CD4-positive, alpha-beta T cell treated with Interleukin-17A for 4 hours (primary cell): ENCODE data around the gene TMEM273.

Experiments
- DNase-seq: peaks from one replicate; pipeline ENCODE4 v3.0.0-alpha.2; 2020; ENCODE audit warnings: mixed read lengths

TMEM273 gene

GRCh38 chr10:49162761-49163310, 25.4 kb downstream of the TMEM273 start:
- no peak for DNase-seq

- no peak for DNase-seq
Observed at GRCh38 chr10:49162063-49162462, 26.1 kb downstream of the TMEM273 start.

DNA sequence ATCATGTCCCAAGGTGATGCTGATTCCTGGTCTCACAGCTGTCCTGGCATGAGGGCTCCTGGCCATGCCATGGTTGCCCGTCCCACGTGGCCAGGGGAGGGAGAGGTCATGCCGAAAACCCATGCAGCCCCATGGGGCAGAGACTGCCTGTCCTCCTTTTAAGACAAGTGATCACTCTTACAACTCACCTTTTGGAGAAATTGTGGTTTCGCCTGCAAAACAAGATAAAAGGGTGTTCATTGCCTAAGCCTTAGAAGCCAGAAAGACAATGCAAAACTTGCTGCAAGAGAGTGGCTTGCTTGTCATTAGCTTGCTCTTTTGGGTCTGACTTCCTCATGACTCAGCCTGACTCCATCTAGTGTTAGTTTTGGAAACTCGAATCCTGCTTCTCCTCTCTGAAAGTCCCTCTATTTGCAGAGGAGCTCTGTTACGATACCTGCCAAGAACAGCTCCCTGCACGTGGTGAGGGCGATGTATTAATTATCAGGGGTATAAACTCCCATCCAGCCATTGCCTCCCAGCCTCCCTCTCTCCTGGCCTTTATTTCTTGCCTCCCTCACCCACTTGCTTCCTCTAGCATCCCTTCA, 26.7 kb downstream of the TMEM273 start:
- no peak for DNase-seq

DNA sequence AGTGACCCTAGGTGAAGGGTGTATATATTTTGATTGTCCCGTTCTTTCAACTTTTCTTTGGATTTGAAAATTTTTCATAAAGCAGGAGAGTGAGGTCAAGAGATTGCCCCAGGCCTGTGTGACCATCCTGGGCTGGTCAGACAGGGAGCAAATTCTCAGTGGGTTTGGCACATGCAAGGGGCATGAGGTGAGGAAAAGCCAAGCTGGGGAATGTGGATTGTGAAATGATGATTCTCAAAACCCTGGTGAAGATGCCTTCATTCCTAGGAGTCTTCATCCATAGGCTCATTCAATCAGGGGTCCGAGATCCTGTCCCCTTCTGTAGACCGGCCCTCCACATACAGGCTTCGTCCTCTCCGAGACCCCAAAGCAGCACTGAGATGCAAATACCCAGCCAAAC, 27.4 kb downstream of the TMEM273 start:
- DNase-seq: no peak

DNA sequence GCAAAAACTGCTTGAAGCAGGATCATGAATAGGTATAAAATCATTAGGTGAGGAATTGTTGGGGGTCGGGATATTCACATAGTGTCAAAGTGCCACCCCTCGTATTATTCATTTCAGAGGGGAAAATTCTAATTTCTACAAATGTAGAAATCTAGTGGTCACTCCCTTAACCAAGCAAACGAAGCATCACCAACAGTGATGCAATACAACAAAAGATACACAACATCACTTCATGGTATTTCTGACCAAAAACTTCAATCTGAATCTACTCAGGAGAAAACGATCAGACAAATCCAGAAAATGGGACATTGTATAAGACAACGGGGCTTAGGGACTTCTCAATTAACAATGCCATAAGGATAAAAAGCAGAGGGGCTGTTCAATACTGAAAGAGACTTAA, 28.1 kb downstream of the TMEM273 start:
- DNase-seq: no peak

DNA sequence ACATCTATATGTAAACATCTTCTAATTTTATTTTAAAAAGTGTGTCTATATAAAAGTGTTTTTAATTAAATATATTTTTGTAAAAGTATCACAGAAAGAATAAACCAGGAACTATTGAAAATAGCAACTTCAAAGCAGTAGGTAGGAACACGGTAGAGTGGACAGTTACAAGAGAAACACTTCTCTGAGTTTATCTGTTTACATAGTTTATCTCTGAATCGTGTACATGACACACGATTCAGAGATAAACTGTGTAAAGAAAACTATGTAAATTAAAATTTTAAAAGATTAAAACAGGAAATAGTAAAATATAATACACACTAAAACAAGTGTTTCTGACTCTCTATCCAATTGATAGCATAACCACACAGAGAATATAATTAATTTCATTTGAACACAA, 29.3 kb downstream of the TMEM273 start:
- no peak for DNase-seq

GRCh38 chr10:49158404-49158803, 29.8 kb downstream of the TMEM273 start:
- DNase-seq: no peak

DNA sequence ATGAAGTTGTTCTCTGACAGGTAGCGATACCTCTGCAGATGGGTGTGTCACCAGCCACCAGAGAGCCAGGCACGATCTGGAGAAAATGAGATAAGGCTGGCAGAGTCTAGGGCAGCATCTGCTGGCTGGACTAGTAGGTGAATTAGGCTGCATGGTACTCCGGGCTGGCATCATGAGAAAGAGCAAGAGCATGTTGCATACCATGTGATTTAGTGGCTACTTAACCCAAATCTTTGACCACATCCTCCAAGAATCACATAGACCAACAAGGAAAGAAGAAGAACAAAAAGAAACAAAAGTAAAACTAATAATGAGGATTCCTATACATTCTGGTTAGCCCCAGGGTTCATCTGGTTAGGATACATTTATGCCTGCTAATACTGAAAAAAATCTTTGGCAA, 31.0 kb downstream of the TMEM273 start:
- DNase-seq: no peak

DNA sequence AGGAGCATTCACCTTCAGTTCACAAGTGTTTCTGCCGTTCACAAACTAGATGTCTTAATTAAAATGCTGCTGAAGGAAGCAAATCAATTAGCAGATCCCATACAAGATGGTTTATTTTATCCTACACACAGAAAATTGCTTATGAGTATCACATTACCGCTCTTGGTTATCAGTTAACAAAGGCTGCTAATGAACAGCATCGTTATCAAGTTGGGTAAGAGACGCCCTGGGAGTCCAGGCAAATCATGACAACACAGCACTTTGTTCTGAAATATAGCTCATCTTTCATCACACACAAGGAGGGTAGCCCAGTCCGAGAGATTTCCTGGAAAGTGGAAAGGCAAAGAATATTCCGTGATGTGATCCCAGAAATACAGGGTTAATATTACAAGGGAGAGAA, 33.5 kb downstream of the TMEM273 start:
- no peak for DNase-seq

- DNase-seq: no peak
Observed at GRCh38 chr10:49153971-49154370, 34.2 kb downstream of the TMEM273 start.

DNA sequence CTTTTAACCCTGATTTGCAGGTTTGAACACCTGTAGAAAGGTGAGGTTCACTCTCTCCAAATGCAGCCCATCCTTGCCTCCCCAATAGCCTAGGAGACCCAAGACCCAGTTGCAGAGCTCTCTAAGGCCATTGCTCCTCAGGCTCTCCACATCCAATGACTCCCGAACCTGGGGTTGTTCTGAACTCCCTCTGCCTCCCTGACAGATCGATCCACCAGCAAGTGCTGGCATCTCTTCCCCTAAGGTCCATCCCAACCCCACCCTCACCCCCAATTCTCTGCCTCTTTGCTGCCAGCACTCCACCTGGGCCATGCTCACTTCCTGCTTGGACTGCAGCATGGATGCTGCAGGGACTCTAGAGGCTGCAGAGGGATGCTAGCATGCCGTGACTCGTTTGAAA, 35.1 kb downstream of the TMEM273 start:
- no peak for DNase-seq

GRCh38 chr10:49152663-49153062, 35.5 kb downstream of the TMEM273 start:
- DNase-seq: no peak

- DNase-seq: no peak
Observed at GRCh38 chr10:49152037-49152436, 36.2 kb downstream of the TMEM273 start.

- DNase-seq: no peak
Observed at GRCh38 chr10:49151481-49151880, 36.7 kb downstream of the TMEM273 start.

DNA sequence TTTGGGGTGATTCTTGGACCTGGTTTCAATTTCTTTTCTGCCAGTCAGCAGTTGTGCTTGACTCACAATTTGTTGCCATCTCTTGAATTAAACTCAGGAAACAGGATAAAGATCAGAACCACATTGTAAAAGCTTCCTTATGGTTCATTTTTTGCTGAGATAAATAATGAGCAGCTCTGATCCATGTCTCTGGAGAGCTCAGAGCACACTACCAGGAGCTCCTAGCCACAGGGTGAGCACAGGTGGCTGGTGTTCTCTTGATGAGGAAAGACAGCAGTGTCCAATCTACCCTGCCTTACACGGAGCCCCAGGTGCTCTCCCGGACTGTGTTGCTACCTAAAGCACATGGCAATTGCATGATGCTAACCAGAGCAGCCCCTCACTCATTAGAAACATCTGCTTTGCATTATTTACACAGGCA, 37.2 kb downstream of the TMEM273 start:
- no peak for DNase-seq

DNA sequence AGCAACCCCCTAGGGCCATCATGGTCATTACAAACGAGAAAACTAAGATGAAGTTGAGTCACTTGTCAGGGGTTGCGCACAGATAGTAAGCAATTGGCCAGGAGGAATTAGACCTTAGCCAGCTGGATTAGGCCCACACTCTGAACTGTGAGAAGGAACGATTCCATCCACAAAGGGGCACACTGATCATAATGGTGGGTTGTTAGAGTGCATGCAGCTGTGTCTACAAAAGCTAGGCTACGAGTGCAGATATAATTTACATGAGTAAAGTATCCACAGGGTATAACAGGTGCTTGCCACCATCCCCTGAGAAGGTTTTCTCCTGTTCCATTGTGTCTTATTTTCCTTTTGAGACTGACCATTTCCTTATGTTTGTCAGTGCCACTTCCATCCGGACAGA, 37.8 kb downstream of the TMEM273 start:
- DNase-seq: no peak

DNA sequence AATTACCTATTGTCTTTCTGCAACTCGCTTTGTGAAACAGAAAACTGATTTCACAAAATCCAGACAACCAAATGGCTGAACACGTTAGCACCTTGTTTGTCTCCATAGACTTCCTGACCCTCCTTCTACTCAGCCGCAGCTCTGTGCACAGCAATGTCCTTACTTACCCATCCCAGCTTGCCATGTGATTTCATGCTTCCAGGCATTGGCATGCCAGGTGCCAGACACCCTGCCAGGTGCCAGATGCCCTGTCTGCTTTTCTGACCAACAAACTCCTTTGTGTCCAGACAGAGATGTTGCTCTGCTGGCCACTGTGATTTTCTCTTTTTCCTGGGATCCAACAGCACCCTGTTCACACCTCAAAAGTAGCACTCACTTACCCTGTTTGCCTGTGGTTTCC, 38.3 kb downstream of the TMEM273 start:
- no peak for DNase-seq

- no peak for DNase-seq
Observed at GRCh38 chr10:49144058-49144720, 44.0 kb downstream of the TMEM273 start.

- no peak for DNase-seq
Observed at GRCh38 chr10:49143249-49143648, 44.9 kb downstream of the TMEM273 start.

DNA sequence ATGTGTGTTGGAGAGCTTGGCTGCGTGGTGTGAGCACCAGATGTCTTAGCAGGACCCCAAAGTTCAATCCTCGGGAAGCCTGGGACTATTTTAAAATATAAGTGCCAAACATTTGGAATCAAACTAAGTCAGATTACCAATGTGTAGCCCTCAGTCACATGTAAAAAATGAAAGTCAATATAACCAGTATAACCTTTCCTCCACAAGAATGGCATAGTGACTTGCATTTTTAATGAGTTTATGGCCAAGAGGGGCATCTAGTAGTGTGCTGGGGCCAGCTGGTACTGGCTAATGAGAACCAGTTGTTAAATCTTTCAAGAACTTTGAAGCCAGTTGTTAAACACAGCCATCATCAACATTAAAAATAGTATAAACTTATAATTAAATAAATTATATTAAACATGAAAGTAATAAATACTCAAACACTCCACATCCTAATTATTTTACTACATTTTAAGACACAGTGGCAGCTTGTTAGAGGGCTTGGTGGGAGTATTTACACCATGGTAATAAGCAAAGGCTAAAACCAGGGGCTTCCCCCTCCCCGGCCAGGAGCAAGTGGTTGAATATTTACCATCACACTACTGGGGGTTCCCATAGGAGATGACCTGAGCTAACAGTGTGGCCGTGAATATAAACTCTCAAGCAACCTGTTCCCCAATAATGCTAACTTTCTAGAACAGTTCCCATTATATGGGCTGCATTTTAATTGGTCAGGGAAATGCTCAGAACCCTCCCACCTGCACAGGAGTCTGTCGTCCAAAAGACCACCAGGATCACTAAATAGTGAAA, 46.5 kb downstream of the TMEM273 start:
- DNase-seq: no peak

DNA sequence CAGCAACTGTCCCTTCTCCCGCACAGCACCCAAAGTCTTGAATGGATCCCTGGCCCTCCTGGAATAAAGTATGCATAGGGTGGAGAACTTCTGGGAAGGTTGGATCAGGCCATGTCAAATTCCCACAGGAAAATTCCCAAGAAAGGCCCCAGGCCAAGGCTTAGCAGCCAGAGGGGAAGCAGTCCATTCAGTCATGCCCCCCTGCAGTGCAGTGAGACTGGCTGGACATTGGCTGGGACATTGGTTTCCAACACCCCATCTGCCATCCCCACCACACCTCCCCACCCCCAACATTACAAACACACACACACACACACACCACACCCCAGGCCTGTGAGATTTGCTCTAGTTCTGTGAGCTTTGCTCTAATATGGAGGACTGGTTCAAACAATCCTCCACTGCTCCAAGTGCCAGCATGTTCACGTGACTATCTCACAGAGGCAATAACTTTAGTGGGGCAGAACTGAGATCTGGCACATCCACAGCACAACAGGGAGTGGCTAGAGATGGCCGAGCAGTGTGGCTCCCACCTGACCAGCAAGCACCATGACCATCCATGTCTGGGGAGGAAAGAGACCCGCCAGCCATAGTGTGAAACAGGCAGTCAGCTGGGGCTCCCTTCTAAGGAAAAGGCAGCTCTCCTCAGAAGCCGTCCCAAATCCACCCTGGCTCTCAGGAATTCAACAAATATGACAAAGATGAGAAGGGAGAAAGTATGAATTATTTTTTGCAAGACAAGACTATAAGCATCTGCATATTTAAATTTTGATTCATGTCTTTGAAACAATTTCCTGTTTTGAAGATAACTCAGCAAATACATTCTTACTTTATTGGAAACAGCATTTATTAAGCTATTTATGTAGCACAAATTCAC, 47.6 kb downstream of the TMEM273 start:
- no peak for DNase-seq

DNA sequence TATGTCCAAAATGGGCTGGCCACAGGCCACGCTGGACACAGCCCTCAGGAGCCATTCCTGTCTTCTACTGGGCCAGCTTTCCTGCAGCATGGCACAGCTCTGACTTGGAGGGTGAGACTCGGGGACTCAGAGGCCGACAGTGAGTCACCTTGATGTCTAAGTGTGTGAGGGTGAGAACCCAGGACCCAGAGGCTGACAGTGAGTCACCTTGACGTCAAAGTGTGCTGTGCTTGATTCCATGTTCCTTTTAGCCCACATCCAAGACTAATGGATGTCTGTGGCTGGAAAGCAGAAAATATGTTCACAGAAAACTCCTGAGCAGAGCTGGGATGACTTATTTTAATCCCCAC, 48.4 kb downstream of the TMEM273 start:
- no peak for DNase-seq
